ENCODE measurements around the gene IVD.

IVD gene

DNA sequence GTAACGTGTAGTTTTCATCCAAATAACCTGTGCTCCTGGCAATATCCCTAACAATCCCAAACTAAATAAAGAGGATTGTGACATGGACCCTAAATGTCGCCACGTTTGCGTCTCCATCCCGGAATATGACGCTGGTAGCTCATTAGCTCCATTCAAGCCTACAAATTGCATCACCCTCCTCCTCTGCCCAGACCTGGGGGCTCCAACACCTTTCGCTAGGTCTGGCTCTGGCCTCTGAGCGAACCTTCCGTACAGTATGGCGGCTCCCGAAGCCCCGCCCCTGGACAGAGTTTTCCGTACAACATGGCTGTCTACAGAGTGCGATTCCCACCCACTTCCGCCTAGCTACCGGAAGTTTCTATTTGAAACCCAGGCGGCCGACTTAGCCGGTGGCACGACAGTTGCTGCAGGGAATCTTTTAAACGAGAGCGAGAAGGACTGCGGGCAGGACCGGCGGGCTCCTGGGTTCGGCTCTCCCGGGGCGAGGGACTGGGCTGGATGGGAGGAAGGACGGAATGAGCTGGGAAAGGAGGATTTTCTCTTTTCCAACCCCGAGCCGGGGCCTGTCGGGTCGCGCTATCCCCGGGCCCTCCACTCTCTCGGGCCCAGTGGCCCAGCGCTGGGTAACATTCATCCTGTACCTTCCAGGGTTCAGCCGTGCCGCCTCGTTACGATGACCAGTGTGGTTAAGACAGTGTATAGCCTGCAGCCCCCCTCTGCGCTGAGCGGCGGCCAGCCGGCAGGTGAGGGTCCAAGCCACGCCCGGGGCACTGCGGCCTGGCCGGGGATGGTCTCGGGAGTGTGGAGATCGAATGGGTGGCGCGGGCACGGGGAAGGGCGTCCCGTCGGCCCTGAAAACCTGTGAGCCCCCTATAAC is 22.8 kb upstream of the IVD start, which contains the start of gene KNSTRN:
Gene KNSTRN (plus strand): TSS at position 142 of the 877 bp plus-strand sequence. CDS start 115 bp downstream, at position 257.
- H3K36me3 Mint-ChIP-seq, result peaks cover 39% of the 10 kb centered on the region
- CTCF ChIA-PET, result interaction anchor here (1.3 to 1.6 kb wide), 3 partner anchors 11 to 17 kb away, joined by 3 to 7 read pairs (median 4); no protein-coding TSS in a partner anchor
- DNase-seq, result peak; percentile 96

DNA sequence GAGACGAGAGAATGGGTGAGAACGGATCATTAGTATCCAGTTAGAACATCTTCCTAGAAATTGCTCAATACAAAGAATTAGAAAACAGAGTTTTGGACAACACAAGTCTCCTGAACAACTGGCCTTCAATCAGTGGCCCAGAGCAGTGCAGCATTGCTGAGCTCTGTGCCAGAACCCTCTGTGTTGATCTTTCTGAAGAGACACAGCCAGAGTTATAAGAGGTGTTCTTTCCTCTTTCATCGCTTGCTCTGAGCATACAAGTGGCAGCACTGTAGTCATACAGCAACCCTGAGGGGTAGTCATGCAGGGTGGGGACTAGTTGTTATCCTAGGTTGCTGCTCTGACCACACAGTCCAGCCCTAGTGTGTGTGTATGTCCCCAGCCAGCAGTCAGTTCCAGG is 19.1 kb upstream of the IVD start:
- Mint-ChIP-seq H3K4me1 (peaks cover 29% of the 10 kb centered on the region), H3K27me3 (no peaks in the 10 kb centered on the region), H3K36me3 (peaks cover 63% of the 10 kb centered on the region), H3K27ac (no peak overlapping the region), H3K9me3 (no peaks in the 10 kb centered on the region), H3K4me3 (no peak overlapping the region)
- no peak for DNase-seq
- CTCF ChIA-PET, result interaction anchor here (0.6 to 1.3 kb wide), 3 partner anchors 11 to 168 kb away, joined by 3 to 4 read pairs (median 3); no protein-coding TSS in a partner anchor

More for the DNA sequence above, 22.8 kb upstream of the IVD start, which contains the start of gene KNSTRN:
- Mint-ChIP-seq H3K4me3 (peak within 1 kb of the TSS; percentile 98), H3K9me3 (no peaks in the 10 kb centered on the region), H3K27ac (peak within 1 kb of the TSS; percentile 90), H3K4me1 (peaks cover 31% of the 10 kb centered on the region), H3K27me3 (peaks cover 17% of the 10 kb centered on the region)

DNA sequence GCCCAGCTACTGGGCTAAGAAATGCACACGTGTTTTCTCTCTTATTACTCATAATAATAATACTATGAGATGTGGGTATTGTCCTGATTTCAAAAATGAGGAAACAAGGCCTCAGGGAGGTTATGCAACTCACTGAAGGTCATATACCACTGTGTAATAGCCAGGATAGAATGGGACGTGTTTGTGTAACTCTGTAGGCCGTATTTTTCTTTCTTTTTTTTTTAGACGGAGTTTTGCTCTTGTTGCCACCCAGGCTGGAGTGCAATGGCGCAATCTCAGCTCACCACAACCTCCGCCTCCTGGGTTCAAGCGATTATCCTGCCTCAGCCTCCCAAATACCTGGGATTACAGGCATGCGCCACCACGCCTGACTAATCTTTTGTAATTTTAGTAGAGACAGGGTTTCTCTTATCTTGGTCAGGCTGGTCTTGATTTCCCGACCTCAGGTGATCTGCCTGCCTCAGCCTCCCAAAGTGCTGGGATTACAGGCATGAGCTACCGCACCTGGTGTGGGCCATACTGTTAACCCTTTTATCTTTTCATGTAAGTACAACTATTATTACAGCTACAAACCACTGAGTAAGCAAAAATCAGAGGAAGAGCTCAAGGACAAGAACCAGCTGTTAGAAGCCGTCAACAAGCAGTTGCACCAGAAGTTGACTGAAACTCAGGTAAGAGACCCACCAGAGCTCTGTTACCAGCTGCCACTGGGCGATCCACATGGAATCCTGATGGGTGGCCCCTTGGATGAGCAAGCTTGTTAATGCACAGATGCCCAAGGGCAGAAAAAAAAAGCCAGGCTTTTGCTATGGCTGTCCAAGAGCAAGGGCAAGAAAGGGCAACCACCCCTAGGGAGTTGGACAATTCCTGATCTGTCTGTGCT is 16.4 kb upstream of the IVD start:
- CTCF ChIA-PET, result no interaction called here
- DNase-seq, result no peak
- H3K36me3 Mint-ChIP-seq, result peaks cover 74% of the 10 kb centered on the region
- no peak overlapping the region for H3K4me3 Mint-ChIP-seq
- H3K9me3 Mint-ChIP-seq, result no peaks in the 10 kb centered on the region
- peaks cover 13% of the 10 kb centered on the region for H3K4me1 Mint-ChIP-seq
- no peaks in the 10 kb centered on the region for H3K27me3 Mint-ChIP-seq
- H3K27ac Mint-ChIP-seq, result peak overlapping the region; percentile 76

DNA sequence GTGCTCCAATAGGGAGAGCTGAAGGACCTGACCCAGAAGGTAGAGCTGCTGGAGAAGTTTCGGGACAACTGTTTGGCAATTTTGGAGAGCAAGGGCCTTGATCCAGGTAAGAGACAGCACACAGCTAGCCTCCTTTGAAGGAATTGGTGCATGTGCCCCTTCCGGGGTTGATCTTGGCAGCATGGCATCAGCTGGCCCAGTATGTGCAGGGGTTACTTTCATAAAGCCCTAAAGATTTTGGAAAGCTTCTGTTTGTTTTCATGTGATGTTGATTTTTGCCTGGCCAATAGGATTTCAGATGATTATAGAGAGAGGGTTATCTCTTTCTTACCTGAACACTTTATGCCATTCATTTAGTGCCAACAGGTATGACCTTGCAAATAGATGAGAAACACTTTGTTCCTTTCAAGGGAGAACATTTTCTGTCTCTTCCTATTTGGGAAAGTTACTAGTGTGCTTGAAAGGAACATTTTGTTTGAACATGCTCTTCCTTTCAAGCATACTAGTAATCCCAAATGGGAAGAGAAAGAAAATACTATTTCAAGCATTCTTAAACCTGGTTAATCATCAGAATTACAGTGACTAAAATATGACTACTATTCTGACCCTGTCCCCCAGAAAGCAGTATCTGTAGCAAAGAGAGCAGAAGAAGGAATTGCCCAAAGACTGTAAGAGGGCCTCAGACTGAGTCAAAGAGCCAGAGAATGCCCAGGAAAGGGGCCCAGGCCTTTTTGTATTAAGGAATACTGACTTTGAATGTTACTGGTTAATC is 15.6 kb upstream of the IVD start:
- no peaks in the 10 kb centered on the region for H3K27me3 Mint-ChIP-seq
- no peak overlapping the region for H3K27ac Mint-ChIP-seq
- H3K36me3 Mint-ChIP-seq, result peaks cover 65% of the 10 kb centered on the region
- no peak for DNase-seq
- H3K9me3 Mint-ChIP-seq, result no peaks in the 10 kb centered on the region
- no peak overlapping the region for H3K4me3 Mint-ChIP-seq
- H3K4me1 Mint-ChIP-seq, result peaks cover 5% of the 10 kb centered on the region
- CTCF ChIA-PET, result no interaction called here

DNA sequence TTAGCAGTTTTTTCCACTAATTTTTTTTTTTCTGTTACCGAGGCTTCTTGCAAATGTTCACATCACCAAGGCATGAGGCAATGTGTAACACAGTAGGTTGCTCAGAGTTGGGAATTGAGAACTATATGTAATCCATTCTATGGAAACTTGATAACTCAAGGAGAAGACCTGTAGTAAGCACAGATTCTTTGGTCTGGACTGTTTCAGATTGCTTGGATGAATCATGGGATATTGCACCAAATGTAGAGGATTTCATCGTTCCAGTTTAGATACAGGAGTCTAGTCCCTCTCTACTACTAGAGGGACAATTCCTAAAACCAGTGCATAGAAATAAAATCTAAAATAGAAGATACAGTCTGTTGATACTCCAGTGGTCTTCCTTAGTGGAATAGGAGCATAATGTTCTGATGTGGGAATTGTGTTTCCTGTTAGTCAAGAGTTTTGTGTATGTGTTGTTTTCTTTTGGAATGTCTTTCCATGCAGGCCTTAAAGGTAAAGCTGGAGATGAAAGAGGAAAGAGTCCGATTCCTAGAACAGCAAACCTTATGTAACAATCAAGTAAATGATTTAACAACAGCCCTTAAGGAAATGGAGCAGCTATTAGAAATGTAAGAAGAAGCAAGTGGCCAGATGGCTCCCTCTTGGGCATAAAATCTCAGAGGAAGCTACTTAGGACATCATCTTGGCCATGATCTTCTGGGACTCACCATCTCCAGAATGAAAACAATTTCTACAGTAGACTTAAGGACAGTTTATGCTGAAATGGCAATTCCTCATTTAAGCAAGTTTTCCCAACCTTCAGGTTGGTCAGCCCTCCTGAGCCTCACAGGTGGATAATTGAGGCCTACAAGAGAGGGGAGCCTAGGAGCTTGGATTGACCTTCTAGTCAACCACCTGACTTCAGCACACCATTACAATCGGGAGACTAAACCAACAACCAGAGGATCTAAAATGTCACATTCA is 12.3 kb upstream of the IVD start:
- DNase-seq, result no peak
- Mint-ChIP-seq H3K4me3 (no peak overlapping the region), H3K9me3 (no peaks in the 10 kb centered on the region), H3K4me1 (peaks cover 11% of the 10 kb centered on the region), H3K27ac (no peak overlapping the region), H3K36me3 (peaks cover 50% of the 10 kb centered on the region), H3K27me3 (no peaks in the 10 kb centered on the region)
- CTCF ChIA-PET, result no interaction called here

DNA sequence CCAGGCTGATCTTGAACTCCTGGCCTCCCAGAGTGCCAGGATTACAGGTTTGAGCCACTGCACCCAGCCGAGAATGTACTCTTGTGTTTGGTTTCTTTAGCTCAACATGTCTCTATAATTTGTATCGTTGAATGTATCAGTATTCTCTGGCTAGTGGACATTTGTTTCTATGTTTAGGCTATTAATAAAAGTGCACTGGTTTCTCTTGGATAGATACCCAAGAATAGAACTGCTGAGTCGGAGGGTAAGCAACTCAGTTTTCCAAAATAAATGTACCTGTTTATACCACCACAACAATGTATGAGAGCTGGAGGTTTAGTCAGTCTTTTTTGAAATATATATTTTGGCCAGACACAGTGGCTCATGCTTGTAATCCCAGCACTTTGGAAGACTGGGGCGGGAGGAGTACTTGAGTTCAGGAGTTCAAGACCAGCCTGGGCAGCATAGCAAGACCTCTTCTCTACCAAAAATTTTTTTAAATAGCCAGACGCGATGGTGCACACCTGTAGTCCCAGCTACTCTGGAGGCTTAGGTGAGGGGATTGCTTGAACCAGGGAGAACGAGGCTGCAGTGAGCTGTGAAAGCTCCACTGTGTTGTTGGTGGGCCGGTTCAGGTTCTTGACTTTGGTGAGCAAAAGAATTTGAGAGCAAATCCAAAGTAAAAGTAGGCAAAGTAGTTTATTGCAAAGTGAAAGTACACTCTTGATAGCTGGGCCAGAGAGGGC is 7.7 kb upstream of the IVD start:
- H3K4me1 Mint-ChIP-seq, result peaks cover 26% of the 10 kb centered on the region
- CTCF ChIA-PET, result interaction anchor here (0.7 to 1.7 kb wide), 6 partner anchors 11 to 78 kb away, joined by 3 to 4 read pairs (median 3); no protein-coding TSS in a partner anchor
- no peaks in the 10 kb centered on the region for H3K27me3 Mint-ChIP-seq
- H3K27ac Mint-ChIP-seq, result peak overlapping the region; percentile 73
- DNase-seq, result no peak
- H3K36me3 Mint-ChIP-seq, result peaks cover 21% of the 10 kb centered on the region
- H3K4me3 Mint-ChIP-seq, result no peak overlapping the region
- H3K9me3 Mint-ChIP-seq, result no peaks in the 10 kb centered on the region

DNA sequence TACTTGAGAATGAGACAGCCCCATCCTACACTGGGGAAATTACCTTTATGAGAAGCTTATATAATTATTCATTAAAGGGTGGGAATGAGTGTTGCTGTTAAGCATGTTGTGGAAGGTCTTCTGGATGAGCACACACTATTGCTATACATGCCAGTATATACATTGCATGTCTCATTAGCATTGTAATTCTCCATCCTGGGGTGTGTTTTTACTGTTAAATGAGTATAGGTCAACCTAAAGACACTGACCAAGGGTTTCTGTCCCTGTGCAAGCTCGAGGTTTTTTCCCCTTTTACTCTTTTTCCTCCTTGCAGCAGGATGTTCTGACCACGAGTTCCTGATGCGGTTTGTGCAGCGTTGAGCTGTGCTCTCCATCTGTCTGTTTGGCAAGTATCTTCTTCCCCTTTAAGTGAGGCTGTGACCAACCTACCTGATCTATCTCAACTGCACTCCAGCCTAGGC is 7.2 kb upstream of the IVD start:
- Mint-ChIP-seq H3K27me3 (no peaks in the 10 kb centered on the region), H3K36me3 (peaks cover 15% of the 10 kb centered on the region), H3K9me3 (no peaks in the 10 kb centered on the region), H3K4me1 (peaks cover 27% of the 10 kb centered on the region), H3K4me3 (no peak overlapping the region), H3K27ac (peak overlapping the region; percentile 73)
- CTCF ChIA-PET, result interaction anchor here (0.6 to 1.7 kb wide), 5 partner anchors 14 to 61 kb away, joined by 3 to 4 read pairs (median 3); no protein-coding TSS in a partner anchor
- DNase-seq, result no peak

DNA sequence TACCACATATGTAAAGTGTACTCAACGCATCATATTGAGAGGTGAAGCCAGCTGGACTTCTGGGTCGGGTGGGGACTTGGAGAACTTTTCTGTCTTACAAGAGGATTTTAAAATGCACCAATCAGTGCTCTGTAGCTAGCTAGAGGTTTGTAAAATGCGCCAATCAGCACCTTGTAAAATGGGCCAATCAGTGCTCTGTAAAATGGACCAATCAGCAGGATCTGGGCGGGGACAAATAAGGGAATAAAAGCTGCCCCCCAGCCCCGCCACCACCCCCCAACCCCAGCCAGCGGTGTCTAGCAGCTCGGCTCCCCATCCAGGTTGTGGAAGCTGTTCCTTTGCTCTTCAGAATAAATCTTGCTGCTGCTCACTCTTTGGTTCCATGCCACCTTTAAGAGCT is 6.2 kb upstream of the IVD start:
- Mint-ChIP-seq H3K4me3 (no peak overlapping the region), H3K4me1 (peaks cover 32% of the 10 kb centered on the region), H3K36me3 (peaks cover 11% of the 10 kb centered on the region), H3K9me3 (no peaks in the 10 kb centered on the region), H3K27ac (no peak overlapping the region), H3K27me3 (no peaks in the 10 kb centered on the region)
- no peak for DNase-seq
- CTCF ChIA-PET, result interaction anchor here (0.6 kb wide), 1 partner anchor 151 kb away, joined by 3 read pairs; no protein-coding TSS in a partner anchor

DNA sequence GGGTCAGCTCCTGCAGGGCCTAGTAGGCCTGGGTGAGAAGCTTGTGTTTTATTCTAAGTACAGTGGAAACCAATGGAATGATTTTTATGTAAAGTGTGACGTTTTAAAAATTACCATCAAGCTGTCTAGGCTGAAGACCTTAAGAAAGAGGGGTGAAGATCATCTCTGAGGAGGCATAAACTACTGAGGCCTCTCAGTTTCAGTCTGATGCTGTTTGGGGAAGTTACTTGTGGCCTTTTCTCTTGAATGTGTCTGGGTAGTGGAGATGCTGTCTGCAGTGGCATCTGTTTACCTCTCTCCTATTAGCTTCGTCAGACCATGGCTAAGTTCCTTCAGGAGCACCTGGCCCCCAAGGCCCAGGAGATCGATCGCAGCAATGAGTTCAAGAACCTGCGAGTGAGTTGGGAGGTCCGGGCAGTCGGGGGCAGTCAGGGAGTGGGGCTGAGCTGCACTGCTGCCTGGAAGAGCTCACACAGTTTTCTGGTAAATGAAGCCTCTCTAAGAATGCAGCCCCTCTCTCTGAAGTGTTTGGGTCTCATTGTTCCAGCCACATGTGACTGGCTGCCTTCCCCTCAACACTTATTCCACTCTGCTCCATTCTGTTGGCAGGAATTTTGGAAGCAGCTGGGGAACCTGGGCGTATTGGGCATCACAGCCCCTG is 1.9 kb downstream of the IVD start:
- CTCF ChIA-PET, result interaction anchor here (1.6 to 3.0 kb wide), 3 partner anchors 13 to 69 kb away, joined by 5 to 13 read pairs (median 8); no protein-coding TSS in a partner anchor
- Mint-ChIP-seq H3K36me3 (peaks cover 35% of the 10 kb centered on the region), H3K4me3 (no peak overlapping the region), H3K27me3 (no peaks in the 10 kb centered on the region), H3K9me3 (no peaks in the 10 kb centered on the region), H3K27ac (peak overlapping the region; percentile 38), H3K4me1 (peaks cover 52% of the 10 kb centered on the region)
- DNase-seq, result no peak

DNA sequence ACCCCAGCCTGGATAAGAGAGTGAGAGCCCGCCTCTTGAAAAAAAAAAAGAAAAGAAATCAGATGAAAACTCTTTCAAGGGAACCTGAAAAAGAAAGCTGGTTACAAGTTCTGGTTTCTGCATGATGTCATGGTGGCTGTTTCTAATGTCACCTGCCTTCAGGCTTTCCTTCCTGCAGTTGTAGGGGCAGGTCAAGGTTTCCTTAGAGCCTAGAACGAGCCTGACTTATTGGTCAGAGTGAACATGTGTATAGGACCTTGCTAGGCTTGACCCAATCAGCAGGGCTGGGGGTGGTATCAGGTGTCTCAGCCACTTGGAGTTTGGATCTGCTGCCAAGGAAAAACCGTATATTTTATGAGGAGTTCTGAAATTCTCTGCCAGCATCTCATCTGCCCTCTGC is 3.8 kb downstream of the IVD start:
- Mint-ChIP-seq H3K36me3 (peaks cover 43% of the 10 kb centered on the region), H3K4me1 (peaks cover 46% of the 10 kb centered on the region), H3K9me3 (no peaks in the 10 kb centered on the region), H3K27ac (peak overlapping the region; percentile 45), H3K27me3 (no peaks in the 10 kb centered on the region), H3K4me3 (no peak overlapping the region)
- CTCF ChIA-PET, result interaction anchor here (0.6 to 3.0 kb wide), 3 partner anchors 25 to 71 kb away, joined by 3 to 13 read pairs (median 10); no protein-coding TSS in a partner anchor
- DNase-seq, result peak; percentile 29

DNA sequence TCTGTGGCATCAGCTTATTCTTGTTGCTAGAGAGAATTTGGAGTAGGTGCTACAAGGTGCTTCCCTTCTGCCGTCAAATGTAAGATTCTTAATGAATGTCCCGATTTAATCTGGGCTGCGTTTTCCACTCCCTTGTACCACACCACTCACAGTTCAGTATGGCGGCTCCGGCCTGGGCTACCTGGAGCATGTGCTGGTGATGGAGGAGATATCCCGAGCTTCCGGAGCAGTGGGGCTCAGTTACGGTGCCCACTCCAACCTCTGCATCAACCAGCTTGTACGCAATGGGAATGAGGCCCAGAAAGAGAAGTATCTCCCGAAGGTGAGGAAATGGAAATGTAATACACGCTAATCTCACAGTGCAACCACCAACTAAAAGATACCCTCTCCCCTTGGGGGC is 4.9 kb downstream of the IVD start:
- DNase-seq, result no peak
- H3K4me3 Mint-ChIP-seq, result no peak overlapping the region
- no peaks in the 10 kb centered on the region for H3K27me3 Mint-ChIP-seq
- CTCF ChIA-PET, result interaction anchor here (0.8 to 2.2 kb wide), 4 partner anchors 11 to 73 kb away, joined by 3 to 10 read pairs (median 4); no protein-coding TSS in a partner anchor
- peaks cover 50% of the 10 kb centered on the region for H3K36me3 Mint-ChIP-seq
- no peaks in the 10 kb centered on the region for H3K9me3 Mint-ChIP-seq
- H3K4me1 Mint-ChIP-seq, result peaks cover 36% of the 10 kb centered on the region
- no peak overlapping the region for H3K27ac Mint-ChIP-seq

Data from activated naive CD4-positive, alpha-beta T cell treated with anti-CD3 and anti-CD28 coated beads, Interleukin-2, amount 10 ng/mL, durations not matched to agents 7 days and 5 days (primary cell).